Measurements from ENCODE around the gene DCANP1.
A peak's percentile ranks its signal among the peaks of the same experiment; 100 is the strongest.

The DCANP1 gene

GRCh38 chr5:135440916-135441315, 6.2 kb downstream of the DCANP1 start:
- DNase-seq, result no peak

- no peak for DNase-seq
Measured at GRCh38 chr5:135439231-135440205, 7.6 kb downstream of the DCANP1 start.

DNA sequence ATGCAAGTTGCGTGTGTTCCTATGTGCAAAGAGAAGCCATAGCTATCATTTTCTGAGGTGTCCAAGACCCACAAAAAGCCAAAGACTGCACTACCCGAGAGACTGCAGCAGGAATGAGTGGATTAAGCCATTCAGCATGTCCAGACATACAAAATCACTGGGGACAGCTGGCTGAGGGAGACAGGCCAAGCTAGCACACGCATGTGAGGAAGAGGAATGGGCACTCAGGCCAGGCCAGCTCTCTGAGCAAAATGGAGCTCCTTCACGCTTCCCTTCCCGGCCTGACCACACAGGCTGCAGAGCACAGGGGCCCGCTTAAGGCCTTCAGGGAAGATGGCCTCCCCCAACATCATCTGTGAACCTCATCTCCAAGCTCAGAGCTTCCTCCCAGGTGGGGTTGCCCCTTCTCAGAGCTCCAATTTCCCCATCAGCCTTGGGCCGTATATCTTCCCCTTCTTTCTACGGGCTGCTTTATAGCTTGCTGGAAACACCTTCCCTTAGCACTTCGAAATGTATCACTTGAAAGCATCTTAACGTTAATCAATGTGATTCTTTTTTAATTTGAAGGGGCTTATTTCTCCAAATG, 8.4 kb downstream of the DCANP1 start:
- no peak for DNase-seq

- DNase-seq, result no peak
Measured at GRCh38 chr5:135437796-135438560, 9.2 kb downstream of the DCANP1 start.

DNA sequence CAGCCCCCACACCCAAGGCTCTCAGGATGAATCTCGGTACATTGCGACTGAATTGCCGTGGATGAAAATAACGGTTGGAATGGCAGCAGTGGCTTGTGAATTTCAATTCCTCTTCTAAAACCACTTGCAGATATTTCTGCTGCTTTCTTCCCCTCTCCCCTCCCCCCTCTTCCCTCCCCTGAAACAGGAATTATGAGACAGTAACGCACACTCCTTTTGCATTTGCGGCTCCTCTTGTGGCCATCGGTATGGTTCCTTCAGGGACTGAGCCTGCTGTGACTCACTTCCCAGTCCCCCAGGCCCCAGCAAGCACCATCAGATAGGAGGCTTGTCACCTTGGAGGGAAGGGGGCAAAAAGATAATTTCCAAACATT, 9.7 kb downstream of the DCANP1 start:
- DNase-seq, result no peak

DNA sequence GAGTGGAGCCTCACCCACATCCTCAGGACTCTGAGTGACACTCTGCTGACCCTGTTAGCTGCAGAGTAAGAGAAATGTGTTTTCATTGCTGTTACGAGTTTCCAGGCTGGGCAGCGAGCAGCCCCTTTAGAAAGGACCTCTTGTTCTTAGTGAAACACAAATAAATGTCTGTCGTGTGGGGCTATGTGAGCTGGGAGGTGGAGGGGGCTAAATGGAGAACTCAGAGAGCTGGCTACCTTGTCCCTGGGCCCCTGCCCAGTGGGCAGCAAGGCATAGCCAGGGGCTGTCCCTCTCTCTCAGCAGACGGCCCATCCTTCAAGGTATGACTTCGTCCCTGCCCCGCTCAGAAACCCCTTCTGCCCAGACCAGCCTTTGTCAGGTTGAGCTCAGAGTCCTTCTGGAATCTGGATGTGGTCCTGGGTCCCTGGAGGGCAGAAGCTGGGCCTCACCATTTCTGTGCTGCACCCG, 10.2 kb downstream of the DCANP1 start:
- no peak for DNase-seq

DNA sequence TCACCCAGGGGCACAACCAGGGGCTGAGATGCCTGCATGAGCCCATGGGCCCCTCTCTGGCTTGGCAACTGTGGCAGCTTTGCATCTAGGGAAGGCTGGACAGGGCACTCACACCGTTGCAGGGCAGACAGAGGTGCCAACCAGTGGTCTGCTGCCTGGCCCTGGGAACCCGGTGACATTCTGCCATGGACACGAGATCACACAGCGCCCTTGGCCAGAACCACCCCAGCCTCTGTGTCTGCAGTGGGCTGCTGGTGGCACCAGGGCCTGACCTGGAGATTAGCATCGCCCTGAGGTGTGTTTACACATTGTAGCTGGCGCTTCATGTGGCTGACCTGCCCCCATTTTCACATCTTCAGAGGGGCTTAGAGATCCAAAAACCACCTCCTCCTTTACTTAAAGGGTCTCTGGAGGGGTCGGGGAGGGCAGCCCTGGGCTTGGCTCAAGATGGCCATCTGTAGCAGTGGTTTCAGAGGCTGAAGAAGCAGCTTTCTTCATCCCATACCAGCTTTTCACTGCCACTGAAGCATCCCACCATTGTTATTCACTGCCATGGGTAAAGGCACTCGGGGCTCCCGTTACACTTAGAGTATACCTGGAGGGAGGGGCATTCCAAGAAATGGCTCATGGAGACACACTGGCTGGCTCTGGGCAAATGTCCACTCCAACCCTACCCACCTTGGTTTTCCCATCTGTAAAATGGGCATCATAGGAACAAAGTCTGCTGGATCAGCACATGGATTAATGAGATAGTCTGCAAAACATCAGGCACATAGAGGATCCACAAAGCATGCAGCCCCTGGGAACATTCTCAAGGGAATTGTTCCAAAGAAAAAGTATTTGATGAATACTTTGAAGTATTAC, 11.4 kb downstream of the DCANP1 start:
- no peak for DNase-seq

GRCh38 chr5:135434591-135435466, 12.3 kb downstream of the DCANP1 start:
- no peak for DNase-seq

DNA sequence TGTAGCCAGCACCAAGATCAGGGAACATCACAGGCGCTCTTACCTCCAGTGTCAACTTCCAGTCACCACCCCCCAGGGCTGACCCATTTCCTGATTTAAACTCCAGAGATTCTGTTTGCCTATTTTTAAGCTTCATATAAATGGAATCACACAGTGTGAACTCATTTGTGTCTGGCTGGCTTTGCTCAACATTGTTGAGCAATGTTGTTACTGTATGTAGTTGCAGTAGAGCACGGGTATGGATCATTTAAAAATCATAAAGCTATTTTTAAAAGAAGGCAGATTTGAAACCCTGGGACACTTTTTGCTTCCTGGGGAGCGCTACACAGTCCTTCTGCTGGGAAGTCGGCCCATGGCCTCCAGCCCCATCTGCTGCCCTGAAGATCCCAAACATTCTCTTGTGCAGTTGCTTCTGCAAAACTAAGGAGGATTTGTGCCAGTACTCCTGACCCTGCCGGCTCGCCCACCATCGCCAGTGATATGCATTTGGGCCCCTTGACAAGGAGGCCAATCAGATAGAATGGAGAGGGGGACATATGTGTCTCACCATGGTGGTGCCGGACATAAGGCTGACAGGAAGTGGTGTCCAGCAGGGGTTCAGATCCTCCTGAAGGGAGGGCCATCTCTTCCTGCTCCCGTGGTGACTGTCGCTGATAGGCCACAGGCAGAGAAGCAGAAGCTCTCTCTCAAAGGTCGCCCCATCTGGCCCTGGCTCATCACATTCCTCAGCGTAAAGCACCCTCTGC, 13.3 kb downstream of the DCANP1 start:
- no peak for DNase-seq

DNA sequence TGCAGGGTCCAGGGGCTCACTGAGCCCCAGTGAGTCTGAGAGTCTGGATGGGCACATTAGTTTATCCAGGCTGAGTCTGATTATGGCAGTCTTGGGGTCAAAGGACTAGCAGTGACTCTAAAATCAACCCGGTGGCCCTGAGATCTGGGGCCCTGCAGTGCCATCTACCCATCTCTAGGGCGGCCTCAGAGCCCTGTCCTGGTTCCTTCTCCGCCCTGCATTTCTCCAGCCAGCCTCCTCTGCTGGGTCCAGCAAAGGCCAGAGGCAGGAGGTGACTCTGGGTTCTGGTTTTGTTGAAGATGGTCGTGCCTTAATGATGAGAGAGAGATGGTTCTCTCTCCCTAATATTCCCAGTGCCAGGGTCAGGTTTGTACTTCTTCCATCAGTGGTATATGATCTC, 15.0 kb downstream of the DCANP1 start:
- DNase-seq, result no peak

GRCh38 chr5:135430135-135430437, 17.1 kb downstream of the DCANP1 start:
- no peak for DNase-seq

GRCh38 chr5:135429301-135430134, 17.6 kb downstream of the DCANP1 start:
- DNase-seq, result no peak

DNA sequence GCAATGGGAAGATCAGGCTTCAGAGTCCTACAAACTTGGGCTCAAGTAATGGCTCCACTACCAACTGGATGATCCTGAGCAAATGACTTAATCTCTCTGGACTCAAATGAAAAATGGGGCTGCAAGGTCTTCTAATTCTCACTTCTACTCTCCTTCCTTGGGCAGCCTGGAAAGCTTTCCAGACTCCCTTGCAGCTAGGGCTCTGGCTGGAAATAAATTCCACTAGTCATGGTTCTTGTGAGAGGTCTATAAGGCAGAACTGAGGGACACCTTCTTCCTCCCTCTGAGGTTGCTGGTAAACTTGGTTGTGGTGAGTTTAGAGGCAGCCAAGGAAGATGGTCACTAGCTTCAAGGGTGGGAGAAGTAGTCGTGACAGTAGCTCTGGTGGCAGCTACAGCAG, 18.6 kb downstream of the DCANP1 start:
- DNase-seq, result no peak

DNA sequence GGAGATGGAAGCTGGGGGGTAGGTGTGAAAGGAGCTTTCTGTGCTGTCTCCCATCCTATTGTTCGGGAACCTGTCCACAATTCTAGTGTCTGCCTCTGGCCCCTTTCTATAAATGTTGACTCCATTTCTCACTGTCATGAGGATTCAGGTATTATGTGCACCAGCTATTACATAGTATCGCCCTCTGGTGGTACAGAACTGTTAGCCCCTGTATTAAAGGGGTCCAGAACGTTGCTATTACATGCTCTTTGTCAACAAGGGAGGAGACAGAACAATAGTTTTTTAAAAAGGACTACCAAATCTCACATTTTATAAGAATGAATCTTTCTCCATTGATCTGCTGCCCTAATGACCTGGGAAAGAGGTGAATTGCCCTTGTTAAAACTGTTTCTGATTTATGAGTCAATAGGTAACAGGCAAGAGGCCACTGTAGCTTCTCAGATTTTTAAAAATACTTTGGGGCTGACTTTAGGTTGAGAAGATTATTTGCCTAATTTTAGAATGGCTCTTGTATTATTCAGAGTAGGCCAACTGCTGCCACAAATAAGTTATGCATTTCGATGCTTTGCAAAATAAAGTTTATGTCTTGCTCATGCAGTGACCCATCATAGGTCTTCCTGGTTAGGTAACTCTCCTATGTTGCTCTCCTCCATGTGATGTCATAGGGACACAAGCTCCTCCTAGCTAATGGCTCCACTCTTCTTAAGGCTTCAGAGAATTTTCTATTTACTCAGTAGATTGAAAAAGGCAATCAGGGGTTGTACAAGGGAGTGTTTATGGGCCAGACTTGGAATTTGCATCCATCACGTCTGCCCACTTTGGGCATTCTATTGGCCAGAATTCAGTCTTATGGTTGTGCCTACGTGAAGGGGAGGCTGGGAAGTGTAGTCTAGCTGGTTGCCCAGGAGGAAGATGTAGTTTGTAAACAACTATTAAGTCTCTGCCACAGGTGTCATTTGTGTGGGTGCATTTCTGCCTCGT, 20.8 kb downstream of the DCANP1 start:
- DNase-seq, result peak; percentile 83

DNA sequence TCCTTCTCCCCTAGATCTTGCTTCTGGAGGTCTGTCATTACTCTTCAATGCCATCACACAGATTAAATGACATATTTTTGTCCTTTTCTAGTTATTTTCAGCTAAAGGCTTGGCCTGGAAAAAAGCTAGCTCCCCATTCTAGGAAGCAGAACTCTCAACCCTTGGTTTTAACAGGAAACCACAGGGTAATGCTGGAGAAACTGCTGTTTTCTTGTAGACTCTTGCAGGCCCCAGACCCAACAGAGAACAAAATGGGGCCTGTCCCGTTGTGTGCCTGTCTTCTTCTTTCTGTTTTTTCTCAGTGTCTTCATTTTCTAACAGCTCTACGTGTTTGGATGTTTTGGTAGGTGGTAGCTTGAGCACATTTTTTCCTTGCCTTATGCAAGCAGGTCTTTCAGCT, 21.5 kb downstream of the DCANP1 start:
- DNase-seq, result peak; percentile 21

DNA sequence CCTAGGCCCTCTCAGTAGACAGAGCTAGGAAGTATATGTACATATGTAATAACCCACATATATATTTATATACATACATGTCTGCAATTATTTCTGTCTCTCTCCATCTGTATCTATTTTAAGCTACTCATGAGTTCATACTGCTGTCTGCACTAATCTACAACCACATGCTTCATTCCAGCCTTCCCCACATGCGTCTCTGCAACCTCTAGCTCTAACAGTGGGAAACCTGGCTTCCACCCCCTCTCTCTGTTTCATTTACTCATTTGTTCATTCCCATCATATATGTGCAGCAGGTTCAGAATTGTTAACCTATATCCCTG, 23.3 kb downstream of the DCANP1 start:
- DNase-seq, result no peak

GRCh38 chr5:135423146-135423845, 23.9 kb downstream of the DCANP1 start:
- DNase-seq, result no peak

GRCh38 chr5:135422419-135422818, 24.7 kb downstream of the DCANP1 start:
- no peak for DNase-seq

All from hematopoietic multipotent progenitor cell treated with erythropoietin and hydrocortisone succinate and interleukin-3 and kit ligand, for 8 days (in vitro differentiated cells).